ENCODE measurements around the gene EPB41L4B.
"Not testable (repeated sequence)": the region's sequence is repeated elsewhere in the genome, so short reads cannot be mapped to it uniquely, and the experiment has no call there.

The EPB41L4B gene

DNA sequence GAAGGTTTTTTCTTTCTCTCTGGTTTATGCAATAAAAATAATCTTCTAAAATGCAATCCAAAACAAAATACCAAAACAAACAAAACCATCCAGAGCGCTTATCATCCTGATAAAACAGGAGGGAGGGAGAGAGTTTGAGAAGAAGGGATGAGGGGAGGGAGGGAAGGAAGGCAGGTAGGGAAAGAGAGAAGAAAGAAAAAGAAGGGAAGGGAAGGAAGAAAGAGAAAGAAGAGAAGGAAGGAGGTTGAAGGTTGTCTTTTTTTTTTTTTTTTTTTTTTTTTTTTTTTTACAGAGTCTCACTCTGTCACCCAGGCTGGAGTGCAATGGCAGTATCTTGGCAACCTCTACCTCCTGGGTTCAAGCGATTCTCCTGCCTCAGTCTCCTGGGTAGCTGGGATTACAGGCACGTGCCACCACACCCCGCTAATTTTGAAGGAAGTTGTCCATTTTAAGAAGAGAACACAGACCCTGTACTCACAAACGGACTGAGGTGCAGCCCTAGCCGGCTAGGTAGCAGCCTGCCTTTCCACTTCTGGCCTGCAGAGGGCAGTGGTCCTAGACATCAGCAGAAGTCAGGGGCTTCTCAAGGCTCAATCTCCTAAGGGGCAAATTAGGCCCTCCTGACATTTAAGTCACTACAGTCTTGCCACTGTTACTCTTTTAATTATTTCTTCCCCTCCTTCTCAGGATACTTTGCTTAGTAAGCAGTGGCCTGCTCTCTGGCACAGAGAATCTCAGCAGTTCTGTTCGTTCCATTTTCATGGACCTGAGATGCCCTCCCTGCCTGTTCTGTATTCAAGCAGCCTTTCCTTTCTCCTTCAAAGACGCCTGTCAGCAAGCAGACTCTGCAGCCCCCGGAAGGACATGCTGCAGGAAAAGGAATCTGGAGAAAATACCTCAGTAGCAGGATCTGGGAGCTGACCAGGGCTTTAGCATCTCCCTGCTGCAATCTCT lies 76.4 kb downstream of the EPB41L4B start:
- DNase-seq (ENCODE audit: low read depth): peak; percentile 59

DNA sequence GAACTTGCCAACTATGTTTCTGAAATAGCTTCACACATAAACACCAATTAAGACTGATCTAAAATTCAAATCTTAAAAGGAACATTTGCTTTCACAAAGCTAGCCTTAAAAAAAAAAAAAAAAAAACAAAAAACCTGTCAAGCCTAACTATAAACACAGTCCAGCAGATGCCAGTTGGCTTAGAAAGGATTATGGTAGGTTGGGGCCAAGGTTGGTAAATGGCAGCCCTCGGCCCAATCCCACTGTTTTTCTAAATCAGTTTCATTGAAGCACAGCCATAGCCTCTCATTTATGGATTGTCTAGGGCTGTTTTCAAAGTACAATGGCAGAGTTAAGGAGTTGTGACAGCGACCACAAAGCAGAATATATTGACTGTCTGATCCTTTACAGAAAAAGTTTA lies 78.1 kb downstream of the EPB41L4B start:
- DNase-seq (ENCODE audit: low read depth): no peak

GRCh38 chr9:109242014-109242413 lies 78.8 kb downstream of the EPB41L4B start:
- no peak for DNase-seq (ENCODE audit: low read depth)

- DNase-seq (ENCODE audit: low read depth): no peak
These were observed 79.7 kb downstream of the EPB41L4B start for GRCh38 chr9:109241207-109241606.

DNA sequence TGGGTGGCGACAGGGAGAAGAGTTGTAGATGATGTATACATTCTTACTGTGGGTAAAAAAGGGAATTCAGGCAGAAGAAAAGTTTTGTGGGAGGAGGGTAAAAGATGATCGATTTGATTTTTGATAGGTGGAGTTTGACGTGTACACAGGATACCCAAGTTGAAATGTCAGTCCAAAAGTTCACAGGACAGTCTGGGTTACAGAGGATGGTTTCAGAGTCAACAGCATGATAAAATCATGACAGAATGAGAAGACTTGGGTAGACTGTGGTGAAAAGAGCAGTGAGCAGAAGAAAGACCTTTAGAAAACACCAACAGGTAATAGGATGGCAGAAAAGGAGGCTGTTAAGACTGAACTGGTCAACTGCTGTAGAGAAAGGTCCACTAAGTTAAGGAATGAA lies 81.6 kb downstream of the EPB41L4B start:
- no peak for DNase-seq (ENCODE audit: low read depth)

DNA sequence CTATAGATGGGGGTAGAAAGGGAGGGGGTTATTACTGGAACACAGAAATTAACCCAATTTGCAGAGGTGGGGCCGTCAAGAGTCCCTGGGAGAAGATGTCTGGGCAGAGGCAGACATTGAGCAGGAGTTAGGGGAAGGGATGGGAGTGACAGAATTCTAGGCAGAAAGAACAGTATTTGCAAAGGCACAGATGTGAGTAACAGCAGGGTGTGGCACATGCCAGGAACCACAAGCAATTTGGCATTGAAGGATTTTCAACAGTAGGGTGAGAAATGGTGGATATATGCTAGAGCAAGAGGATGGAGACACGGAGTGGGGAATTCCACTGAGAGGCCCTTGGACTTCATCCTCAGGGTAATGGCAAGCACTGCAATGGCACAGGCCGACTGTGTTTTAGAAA lies 82.2 kb downstream of the EPB41L4B start:
- no peak for DNase-seq (ENCODE audit: low read depth)

DNA sequence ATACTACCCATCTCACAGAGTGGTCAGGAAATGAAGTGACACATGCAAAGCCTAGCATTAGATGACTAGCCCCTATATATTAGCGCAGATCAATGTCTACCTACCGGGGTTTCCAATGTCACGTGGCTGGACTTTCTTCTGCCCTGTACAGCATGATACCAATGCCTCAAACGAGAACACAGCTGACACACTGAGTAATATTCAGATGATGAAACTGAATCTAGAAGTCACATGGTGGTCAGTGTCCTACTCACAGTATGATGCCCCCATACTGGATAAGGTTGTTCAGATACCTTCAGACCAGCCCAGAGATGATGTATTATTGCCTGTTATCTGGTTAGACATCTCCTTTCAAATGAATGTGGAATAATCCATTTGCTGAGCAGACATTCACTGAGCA lies 82.7 kb downstream of the EPB41L4B start:
- DNase-seq (ENCODE audit: low read depth): no peak

DNA sequence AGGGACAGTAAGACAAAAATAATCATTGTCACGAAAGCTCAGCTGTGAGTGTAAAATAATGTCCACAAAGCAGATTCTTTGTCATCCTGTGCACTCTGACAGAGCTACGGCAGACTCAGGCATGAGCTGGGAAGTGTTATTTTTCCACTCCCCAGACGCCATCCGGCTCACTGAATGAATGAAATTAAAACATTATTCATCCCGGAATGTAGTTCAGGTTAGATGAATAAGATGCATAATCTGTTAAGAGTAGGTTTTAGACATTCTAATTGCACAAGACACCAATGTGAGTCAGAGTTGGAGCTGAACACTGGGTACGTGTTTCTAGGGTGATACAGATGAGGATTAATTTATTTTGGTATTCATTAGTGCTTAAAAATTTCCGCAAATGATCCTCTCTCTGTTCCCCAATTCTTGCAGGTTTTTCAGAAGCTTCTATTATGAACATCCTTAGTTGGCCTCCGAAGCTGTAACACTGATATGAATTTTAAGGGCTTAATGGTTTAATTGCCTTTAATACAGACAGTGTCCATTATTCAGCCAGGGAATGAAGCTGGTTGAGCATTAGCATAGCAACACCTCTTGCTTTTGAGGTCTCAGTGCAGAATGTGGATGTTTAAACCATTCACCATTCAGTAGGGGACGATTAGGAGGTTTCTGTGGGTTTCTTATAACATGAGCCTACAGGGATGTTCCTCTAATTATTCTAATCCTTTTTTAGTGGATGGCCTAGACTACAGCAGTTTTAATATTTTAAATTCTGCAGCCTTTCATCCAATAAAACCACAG lies 88.2 kb downstream of the EPB41L4B start:
- DNase-seq (ENCODE audit: low read depth): peak; percentile 21

DNA sequence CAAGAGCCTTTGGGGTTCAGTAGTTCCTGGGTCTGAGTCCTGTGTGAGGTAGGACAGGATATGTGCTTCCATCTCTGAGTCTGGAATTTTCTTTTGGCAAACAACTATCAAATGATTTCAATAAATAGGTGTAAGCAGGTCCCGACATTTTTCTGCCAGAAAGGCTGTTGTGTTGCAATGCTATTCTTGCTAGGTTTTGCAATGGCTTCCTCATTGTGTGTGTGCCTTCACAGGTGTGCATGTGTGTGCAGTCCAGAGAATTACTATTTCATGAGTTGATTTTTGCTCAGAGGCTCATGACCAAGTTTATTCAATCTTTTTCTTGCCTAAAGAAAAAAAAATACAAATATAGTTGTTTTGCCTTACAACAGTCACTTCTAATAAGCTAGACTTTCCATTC lies 89.3 kb downstream of the EPB41L4B start:
- no peak for DNase-seq (ENCODE audit: low read depth)

GRCh38 chr9:109230277-109230676 lies 90.6 kb downstream of the EPB41L4B start:
- no peak for DNase-seq (ENCODE audit: low read depth)

GRCh38 chr9:109229682-109230081 lies 91.2 kb downstream of the EPB41L4B start:
- no peak for DNase-seq (ENCODE audit: low read depth)

DNA sequence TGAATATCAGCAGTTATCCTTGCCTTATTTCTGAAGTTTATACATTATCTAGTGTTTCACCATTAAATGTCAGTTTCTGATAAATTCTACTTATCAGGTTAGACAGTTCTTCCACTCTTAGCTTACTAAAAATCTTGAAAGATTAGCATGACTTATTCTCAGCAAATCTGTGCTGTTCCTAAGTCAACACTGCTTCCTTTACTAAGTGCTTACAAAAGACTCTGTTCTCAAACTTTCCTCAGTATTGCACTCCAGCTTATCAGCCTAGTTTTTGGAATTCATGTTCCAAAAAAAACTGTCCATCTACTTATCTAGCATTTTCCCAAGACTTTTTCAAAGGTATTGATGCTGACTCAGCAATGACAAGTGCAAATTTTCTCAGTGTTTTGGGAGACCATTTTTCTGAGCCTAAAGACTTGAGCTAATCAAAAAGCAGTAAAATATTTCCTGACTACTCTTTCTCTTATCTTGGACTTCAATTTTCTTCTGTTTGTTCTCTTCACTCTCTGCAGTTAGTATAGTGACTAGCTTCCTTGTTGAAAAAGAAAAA lies 92.7 kb downstream of the EPB41L4B start:
- no peak for DNase-seq (ENCODE audit: low read depth)

DNA sequence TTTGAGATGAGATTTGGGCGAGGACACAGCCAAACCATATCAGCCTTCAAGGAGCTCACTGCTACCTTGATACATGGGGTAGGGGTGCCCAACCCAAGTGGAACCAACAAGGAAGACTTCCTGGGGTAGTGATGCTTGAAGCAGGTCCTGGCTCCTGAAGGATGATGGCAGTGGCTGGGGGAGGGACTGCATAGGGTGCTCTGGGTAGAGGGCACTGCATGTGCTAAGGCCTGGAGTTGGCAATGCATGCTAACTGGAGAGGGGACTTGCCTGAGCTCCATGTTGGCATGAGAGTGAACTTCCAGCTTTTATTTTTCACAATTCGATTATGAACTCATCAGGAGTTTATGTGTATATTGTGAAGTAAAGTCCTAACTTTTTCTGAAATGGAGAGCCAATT lies 95.2 kb downstream of the EPB41L4B start:
- DNase-seq (ENCODE audit: low read depth): no peak

GRCh38 chr9:109224751-109225150 lies 96.1 kb downstream of the EPB41L4B start:
- DNase-seq (ENCODE audit: low read depth): no peak

GRCh38 chr9:109218242-109218641 lies 102.6 kb downstream of the EPB41L4B start:
- DNase-seq (ENCODE audit: low read depth): not testable (repeated sequence)

- no peak for DNase-seq (ENCODE audit: low read depth)
These were observed 106.4 kb downstream of the EPB41L4B start for GRCh38 chr9:109214414-109214813.

DNA sequence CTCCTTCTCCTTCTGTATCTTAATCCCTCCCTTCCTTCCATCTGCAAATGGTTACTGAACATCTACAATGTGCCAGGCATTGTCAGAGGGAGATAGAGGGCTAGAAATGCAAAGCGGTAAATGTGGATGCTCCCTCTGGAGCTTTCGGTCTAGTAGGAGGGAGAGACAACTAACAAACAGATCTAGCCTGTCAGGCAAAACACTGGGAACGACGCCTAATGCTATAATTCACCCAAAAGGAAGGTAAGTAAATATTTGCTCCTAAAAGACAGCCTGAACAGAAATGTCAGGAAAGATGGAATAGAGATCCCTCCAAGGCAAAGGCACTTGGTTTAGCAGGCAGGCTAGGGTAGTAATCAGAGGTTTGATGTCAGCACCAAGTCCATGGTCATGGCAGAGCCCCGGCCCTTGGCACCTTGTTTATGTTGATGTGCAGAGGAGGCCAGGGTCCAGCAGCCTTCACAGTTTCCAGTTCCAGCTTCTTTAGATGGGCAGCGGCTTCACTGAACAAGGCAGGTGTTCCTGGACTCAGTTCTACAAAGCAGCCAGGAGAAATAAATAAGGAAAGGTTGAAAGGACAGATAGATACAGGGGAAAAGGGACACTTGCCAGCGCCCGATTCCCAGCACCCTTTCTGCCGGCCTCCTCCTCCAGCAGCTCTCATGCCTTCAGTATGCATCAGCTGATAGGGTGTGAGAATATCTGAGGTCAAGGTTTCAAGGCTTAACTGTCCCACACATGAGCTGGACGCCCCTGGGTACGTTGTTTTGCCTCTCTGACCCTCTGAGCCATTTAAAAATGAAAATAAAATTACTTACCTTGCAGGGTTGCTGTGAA lies 107.4 kb downstream of the EPB41L4B start:
- DNase-seq (ENCODE audit: low read depth): no peak

DNA sequence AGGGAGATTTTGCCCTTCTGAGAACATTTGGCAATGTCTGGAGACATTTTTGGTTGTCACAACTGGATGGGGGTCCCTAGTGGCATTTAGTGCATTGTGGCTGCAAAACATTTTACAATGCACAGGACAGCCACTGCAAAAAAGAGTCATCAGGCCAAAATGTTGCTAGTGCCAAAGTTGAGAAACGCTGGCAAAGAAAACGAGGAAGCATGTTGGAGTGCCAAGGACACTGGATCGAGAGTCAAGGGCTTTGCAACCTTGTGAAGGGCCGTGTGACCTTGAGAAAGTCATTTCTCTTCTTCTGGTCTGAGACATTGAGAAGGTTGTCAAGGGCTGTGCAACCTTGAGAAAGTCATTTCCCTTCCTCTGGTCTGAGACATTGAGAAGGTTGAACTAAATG lies 108.1 kb downstream of the EPB41L4B start:
- DNase-seq (ENCODE audit: low read depth): no peak

GRCh38 chr9:109206670-109207069 lies 114.2 kb downstream of the EPB41L4B start:
- DNase-seq (ENCODE audit: low read depth): no peak

GRCh38 chr9:109205526-109205925 lies 115.3 kb downstream of the EPB41L4B start:
- no peak for DNase-seq (ENCODE audit: low read depth)

- no peak for DNase-seq (ENCODE audit: low read depth)
These were observed 117.0 kb downstream of the EPB41L4B start for GRCh38 chr9:109203761-109204360.

Measured in fibroblast of gingiva (primary cell).